SK-N-SH (cell line): ENCODE results near the gene ZBED5.
"Not testable (repeated sequence)": the region's sequence is repeated elsewhere in the genome, so short reads cannot be mapped to it uniquely, and the experiment has no call there.

Experiments used
- EZH2phosphoT487 ChIP-seq: fragments of 200-600 bp; sonication (generic); IDR thresholded peaks from 2 replicates; pipeline ENCODE4 v1.6.1; 2017; ENCODE audit warnings: low read depth, mixed run types, mild to moderate bottlenecking, antibody characterized with exemption, moderate library complexity, borderline replicate concordance
- FOXJ3 ChIP-seq: sonication (generic); formaldehyde crosslinking; IDR thresholded peaks from 2 replicates; pipeline ENCODE4 v1.5.1; 2020; ENCODE audit warnings: mild to moderate bottlenecking, missing genetic modification reagents
- JUND ChIP-seq: IDR thresholded peaks from 2 replicates; pipeline ENCODE4 v1.4.0; 2012
- MXI1 ChIP-seq: IDR thresholded peaks from 2 replicates; pipeline ENCODE4 v1.6.1; 2012; ENCODE audit warnings: mild to moderate bottlenecking, low read depth, low read length, improper control_type of control experiment
- NFIC ChIP-seq: IDR thresholded peaks from 2 replicates; pipeline ENCODE4 v1.4.0; 2012; ENCODE audit warnings: borderline replicate concordance
- RAD21 ChIP-seq: IDR thresholded peaks from 2 replicates; pipeline ENCODE4 v1.6.1; 2012; ENCODE audit warnings: mild to moderate bottlenecking, low read length
- YY1 ChIP-seq: IDR thresholded peaks from 2 replicates; pipeline ENCODE4 v1.4.0; 2012; ENCODE audit warnings: low read depth, mild to moderate bottlenecking
- TF ChIP-seq, protein P1 (sequence below): fragments of 200-600 bp; sonication (generic); IDR thresholded peaks from 2 replicates; pipeline ENCODE4 v1.6.1; 2017; ENCODE audit warnings: antibody characterized with exemption, mild to moderate bottlenecking, moderate library complexity
- TF ChIP-seq, protein P2 (sequence below): fragments of 150-350 bp; IDR thresholded peaks from 2 replicates; pipeline ENCODE4 v1.6.1; 2016; ENCODE audit warnings: mild to moderate bottlenecking, low read depth, low read length

DNA sequence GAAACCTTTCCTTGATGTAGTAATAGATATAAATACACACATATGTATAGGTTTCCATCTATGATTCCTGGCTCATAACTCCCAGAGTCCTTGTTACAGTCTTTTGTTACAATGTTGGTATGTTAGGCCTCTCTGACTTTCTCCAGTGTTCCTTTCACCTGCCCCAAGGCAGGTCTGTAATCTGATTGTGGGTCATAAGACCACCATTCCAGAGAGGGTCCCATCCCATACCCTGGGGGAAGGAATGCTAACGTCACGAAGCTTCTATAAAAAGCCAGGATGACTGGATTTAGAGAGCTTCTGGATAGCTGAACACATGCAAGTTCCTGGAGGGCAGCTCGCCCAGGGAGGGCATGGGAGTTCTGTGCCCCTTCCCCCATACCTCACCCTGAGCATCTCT, 35.4 kb downstream of the ZBED5 start:
- not testable (repeated sequence) for TF ChIP-seq EZH2phosphoT487; NFIC; FOXJ3 (CRISPR knock-in tag); MXI1; JUND; RAD21; YY1
- TF ChIP-seq, protein P1, sequence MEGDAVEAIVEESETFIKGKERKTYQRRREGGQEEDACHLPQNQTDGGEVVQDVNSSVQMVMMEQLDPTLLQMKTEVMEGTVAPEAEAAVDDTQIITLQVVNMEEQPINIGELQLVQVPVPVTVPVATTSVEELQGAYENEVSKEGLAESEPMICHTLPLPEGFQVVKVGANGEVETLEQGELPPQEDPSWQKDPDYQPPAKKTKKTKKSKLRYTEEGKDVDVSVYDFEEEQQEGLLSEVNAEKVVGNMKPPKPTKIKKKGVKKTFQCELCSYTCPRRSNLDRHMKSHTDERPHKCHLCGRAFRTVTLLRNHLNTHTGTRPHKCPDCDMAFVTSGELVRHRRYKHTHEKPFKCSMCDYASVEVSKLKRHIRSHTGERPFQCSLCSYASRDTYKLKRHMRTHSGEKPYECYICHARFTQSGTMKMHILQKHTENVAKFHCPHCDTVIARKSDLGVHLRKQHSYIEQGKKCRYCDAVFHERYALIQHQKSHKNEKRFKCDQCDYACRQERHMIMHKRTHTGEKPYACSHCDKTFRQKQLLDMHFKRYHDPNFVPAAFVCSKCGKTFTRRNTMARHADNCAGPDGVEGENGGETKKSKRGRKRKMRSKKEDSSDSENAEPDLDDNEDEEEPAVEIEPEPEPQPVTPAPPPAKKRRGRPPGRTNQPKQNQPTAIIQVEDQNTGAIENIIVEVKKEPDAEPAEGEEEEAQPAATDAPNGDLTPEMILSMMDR = not testable (repeated sequence)
- TF ChIP-seq, protein P2, sequence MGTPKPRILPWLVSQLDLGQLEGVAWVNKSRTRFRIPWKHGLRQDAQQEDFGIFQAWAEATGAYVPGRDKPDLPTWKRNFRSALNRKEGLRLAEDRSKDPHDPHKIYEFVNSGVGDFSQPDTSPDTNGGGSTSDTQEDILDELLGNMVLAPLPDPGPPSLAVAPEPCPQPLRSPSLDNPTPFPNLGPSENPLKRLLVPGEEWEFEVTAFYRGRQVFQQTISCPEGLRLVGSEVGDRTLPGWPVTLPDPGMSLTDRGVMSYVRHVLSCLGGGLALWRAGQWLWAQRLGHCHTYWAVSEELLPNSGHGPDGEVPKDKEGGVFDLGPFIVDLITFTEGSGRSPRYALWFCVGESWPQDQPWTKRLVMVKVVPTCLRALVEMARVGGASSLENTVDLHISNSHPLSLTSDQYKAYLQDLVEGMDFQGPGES = not testable (repeated sequence)
